Measurements from ENCODE around the gene KIRREL3.

DNA sequence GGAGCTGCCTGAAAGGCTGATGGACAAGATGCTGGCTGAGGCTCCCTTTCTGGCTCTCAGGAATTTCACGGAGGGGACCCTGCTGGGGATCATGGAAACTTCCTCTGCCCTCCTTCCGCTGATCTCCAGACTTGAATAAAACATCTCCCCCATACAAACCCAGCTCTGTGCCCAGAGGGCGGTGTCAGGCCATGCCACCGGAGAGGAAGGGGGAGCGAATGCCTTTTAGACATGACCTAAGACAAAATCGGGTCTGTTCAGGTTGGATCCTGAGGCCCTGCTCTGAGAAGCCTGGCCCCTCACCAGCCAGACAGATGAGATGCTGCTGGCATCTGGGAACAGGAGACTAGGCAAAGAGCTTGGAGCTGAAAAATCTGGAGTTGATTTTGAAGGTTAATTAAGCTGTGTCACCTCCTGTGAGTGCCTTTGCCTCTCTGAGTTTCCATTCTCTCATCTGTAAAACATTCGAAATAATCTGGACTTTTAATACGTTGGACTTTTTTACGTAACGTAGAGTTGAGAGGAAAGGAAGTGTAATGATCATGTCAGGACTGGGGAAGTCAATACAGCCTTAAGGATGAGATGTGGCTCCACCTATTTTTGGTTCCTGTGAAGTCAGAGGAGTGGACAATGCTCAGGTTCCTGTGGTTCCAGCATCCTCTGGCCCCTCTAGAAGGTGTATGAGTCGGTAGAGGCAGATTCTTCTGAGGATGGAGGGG lies 481.4 kb downstream of the KIRREL3 start:
- TF ChIP-seq, protein P1, sequence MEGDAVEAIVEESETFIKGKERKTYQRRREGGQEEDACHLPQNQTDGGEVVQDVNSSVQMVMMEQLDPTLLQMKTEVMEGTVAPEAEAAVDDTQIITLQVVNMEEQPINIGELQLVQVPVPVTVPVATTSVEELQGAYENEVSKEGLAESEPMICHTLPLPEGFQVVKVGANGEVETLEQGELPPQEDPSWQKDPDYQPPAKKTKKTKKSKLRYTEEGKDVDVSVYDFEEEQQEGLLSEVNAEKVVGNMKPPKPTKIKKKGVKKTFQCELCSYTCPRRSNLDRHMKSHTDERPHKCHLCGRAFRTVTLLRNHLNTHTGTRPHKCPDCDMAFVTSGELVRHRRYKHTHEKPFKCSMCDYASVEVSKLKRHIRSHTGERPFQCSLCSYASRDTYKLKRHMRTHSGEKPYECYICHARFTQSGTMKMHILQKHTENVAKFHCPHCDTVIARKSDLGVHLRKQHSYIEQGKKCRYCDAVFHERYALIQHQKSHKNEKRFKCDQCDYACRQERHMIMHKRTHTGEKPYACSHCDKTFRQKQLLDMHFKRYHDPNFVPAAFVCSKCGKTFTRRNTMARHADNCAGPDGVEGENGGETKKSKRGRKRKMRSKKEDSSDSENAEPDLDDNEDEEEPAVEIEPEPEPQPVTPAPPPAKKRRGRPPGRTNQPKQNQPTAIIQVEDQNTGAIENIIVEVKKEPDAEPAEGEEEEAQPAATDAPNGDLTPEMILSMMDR (IDR thresholded peaks at IDR 0.05 in 8 of 11, conservative IDR thresholded peaks at IDR 0.05 in 3 of 11) = no peak
- no peak for TF ChIP-seq POLR2A (IDR thresholded peaks at IDR 0.05)
